HG03196 (cell line): Measurements from ENCODE around the gene TUBA3E.
A peak's percentile ranks its signal among the peaks of the same experiment; 100 is the strongest.
"Not testable (repeated sequence)": the region's sequence is repeated elsewhere in the genome, so short reads cannot be mapped to it uniquely, and the experiment has no call there.

Source experiments
- ATAC-seq: cut with Tn5 transposase; IDR thresholded peaks from one replicate; pipeline ENCODE4 v1.9.1; 2021; ENCODE audit not compliant: unreplicated experiment

TUBA3E gene

DNA sequence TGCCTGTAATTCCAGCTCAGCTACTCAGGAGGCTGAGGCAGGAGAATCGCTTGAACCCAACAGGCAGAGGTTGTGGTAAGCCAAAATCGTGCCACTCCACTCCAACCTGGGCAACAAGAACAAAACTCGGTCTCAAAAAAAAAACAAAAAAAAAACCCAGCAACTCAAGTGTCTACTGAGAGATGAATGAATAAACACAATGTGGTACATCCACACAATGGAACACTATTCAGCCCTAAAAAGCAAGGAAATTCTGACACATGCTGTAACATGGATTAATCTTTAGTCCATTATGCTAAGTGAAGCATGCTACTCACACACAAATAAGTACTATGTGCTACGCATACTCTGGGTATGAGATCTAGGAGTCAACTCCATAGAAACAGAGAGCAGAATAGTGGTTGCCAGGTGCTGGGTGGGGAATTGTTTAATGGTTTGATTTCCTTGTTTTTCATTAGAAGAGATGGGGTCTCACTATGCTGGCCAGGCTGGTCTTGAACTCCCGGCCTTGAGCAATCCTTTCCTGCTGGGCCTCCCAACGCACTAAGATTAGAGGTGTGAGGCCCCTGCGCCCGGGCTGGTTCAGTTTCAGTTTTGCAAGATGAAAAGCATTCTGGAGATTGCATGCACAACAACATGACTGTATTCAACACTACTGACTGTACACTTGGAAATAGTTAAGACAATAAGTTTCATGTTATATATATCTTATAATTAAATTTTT lies 32.8 kb downstream of the TUBA3E start:
- no peak for ATAC-seq

DNA sequence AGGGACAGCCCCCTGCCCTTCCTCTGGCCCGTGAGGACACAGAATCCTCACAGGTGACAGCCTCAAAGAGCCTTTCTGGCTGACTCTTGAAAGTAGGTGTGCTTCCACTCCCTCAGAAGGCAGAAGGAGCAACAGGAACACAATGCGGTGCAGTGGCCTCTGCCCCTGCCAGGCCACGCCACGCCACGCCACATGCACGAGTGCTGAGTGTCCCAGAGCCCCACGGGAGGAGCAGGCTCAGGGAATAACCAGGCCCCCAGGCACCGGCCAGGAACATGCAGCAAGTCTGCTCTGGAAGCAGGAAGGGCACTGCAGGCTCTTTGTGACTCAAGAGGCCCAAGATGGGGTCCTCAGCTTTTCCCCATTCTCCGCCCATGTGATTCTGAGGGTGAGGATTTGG lies 35.3 kb downstream of the TUBA3E start:
- ATAC-seq: no peak

DNA sequence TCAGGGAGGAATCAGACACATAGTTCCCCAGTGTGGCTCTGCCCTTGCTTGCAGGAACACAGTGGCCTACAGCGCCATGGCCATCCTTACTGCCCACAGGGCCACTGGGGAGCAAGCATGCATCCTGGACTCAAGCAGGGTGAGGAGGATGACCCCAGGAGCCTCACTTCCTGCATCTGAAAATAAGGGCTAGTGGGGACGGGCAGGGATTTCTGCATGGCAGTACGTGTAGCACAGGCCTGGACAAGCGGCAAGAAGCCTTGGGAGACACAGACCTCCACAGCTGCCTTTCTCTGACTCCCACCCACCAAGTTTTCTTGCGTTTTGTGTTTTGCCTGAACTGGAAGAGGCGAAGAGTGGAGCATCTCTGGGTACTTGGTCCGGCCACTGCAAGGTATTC lies 35.8 kb downstream of the TUBA3E start:
- not testable (repeated sequence) for ATAC-seq

DNA sequence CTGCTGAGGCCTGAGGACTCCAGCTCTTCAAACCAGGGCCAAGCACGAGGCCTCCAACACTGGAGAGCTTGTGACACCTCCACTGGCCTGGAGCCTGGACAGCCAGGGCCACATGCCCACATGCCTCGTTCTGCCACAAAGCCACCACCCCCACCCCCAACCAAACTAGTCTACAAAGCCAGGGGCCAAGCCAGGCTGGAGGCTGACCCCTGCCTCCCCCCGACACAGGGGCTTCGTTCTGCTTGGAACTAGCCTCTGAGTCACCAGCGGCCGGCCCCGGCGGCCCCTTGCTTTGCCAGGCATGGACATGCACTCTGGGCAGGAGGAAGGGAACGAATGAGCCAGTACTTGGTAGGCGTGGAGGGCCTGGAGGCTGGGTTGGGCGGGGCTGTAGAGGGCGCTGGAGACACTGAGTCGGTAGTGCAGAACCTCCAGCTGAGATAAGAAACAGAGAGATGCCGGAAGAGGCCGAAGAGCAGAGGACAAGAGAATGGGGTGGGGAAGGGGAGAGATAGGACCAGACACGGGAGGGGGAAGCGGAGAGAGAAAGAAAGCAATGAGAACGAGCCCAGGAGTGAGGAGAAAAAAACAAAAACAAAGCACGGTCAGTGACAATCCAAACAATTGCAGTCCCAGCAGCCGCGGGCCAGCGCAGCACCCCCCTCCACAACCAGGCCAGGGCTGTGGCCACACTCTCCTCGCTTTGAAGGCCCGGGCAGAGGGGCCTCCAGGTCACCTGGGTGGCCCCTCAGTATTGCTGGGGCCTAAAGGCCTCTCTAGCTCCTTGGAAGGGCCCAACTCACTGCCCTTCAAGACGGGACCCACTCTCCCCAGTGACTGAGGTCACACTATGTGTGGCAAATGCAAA lies 37.2 kb downstream of the TUBA3E start:
- not testable (repeated sequence) for ATAC-seq

DNA sequence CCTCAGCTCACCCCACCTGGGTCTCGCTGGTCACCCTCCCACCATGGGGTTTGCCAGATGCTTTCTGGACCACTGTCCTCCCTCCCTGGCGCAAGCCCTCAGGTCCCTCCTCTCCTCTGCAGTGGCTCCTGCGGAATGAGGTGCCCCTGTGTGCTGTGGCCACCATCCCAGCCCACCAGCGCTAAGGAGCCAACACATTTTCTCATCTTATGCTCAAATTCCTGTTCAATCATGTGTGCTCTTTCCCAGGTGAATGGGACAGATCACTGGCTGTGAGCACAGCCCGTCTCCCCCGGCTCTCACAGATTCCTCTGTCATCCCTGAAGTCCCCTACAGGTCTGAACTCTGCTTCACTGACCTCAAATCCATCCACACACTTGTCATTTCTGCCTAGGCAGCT lies 38.1 kb downstream of the TUBA3E start:
- no peak for ATAC-seq

DNA sequence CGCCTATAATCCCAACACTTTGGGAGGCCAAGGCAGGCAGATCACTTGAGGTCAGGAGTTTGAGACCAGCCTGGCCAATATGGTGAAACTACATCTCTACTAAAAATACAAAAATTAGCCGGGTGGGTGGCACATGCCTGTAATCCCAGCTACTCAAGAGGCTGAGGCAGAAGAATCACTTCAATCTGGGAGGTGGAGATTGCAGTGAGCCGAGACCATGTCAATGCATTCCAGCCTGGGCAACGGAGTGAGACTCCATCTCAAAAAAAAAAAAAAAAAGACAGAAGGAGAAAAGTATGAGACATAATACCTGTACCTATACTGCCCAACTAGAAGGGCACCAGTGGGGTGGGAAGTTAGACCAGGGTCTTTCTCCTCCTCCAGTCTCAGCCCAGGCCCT lies 38.9 kb downstream of the TUBA3E start:
- ATAC-seq: not testable (repeated sequence)

DNA sequence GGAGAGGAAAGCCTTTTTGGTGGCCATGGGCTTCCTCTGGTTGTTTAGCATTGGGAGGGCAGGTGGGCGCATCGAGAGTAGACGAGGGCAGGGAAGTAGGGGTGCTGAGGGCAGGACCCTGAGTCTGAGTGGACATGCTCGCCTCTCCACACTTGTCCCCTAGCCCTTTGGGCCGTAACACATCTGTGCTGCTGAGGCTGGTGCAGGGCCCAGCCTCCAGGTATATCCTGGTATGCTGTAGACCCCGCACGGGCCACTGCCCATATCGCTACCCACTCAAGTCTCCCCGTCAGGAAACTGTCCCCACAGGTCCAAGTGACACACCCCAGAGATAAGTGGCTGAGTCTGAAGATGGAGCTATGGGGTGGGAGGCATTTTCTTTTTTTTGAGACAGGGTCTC lies 39.6 kb downstream of the TUBA3E start:
- ATAC-seq: no peak

DNA sequence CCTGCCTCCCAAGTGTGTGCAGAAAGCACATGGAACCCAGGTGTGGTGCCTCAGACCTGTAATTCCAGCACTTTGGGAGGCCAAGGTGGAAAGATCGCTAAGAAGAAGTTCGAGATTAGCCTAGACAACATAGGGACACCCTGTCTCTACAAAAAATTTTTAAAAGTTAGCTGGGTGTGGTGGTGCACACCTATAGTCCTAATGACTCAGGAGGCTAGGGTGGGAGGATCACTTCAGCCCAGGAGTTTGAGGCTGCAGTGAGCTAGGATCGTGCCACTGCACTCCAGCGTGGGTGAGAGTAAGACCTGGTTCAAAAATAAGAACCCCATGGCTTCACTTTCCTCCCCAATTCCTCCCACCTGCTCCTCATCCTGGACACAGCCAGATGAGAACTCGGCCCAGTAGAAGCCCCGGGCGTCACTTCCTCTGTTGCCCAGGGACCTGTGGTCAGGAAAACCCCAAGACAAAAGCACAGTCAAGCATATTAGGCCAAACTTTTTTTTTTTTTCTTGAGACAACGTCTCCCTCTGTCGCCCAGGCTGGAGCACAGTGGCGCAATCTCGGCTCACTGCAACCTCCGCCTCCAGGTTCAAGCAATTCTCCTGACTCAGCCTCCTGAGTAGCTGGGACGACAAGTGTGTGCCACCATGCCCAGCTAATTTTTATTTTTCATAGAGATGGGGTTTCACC lies 40.3 kb downstream of the TUBA3E start:
- peak; percentile 72 for ATAC-seq

DNA sequence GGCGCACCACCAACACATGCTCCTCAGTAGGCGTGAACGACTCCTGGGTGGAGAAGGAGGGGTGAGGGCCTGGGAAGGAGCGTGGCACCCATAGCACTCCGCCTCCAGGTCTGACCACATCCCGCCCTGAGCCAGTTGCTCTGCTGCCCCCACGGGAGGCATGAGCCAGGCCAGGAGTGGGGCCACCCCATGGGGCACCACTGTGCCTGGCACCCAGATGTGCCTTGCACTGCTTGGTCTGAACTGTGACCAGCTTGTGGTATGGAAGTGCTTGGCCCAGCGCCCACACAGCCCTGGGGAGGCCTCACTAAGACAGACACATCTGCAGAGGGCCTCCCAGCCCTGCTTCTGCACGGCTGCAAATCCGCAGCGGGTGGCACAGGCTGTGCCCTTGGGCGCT lies 40.9 kb downstream of the TUBA3E start:
- ATAC-seq: peak; percentile 47

DNA sequence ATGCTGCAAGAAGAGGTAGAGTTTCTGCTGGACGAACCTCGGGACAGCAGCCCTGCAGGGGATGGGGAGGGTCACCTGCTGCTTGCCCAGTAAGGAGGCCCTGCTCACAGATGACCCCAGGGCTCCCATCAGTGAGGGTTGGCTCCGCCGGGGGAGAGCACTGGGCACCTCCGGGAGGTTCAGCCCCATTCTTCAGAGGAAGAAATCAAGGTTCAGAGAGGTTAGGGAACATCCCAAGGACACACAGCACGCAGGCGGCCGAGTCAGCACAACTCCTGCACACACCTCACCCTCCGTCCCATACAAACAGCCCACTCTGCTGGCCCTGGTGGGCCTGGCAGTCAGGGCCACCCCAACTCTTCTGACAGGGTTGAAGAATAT lies 41.6 kb downstream of the TUBA3E start:
- ATAC-seq: no peak

DNA sequence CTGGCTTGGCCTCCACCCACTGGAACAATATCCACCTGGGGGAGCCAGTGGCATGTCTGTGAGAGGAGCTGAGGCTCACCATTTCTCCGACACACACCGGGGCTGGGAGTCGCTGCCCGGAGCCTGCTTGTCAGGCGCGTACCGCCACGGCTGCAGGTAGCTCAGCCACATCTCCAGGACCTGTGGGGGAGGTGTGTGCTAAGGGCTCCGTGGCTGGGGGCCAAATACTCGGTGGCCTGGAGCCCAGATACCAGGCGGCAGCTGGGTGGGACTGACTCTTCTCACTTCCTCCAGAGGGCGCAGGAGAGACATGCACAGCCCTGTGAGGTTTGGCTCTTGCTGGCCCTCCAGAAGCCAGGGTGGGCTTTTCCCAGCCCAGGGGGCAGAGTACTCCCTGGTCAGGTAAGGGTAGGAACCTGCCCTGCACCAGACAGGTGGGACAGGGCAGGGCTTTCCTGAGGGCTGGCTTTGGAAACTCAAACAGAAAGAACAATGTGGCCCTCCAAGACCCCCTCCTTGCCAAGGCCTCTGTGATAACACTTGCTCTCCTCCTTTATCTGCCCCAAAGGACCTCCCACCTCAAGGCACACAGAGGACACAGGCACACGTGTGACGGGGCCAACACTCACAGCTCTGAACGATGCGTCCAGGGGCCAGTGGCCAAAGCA lies 42.1 kb downstream of the TUBA3E start:
- ATAC-seq: not testable (repeated sequence)

DNA sequence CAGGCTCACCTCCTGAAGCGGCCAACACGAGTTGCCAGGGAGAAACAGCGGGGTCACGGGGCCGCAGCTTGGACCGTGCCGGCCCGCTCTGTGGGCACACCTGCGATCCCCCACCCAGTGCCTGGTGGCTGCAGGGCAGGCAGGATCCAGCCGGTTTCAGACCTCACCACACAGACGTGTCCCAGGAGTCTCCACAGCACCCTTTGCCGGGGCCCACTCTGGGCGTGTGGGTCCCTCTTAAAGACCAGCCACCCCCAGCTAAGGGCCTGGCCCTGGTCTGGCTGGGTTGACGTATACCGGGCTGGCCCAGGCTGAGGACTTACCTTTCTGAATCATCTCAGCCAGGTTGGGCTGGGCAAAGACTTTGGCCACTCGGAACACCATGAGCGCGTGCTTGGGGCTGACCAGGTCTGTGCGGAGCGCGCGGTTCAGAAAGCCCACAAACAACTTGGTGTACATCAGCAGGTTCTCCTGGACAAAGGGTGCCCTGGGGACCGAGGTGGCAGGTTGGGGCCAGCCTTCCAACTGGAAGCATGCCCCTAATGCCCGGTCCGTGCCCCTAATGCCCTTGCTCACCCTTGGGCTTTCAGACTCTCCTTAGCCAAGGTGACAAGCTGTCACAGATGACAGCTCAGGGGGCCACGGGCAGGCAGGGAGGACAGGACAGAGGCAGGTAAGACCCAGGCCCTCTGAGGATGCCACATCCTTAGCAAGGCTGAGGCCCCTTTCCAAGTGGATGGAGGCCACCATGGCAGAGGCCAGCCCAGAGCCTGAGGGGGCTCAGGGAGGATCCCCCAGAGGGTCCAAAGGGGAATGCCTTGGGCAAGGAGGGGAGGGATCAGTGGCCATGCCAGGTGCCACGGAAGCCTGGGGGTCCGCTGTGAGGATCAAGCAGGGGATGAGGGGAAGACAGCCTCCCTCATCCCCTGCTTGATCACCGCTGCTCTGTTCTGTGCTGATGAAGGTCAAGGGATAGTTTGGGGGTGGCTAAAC lies 43.2 kb downstream of the TUBA3E start:
- no peak for ATAC-seq

DNA sequence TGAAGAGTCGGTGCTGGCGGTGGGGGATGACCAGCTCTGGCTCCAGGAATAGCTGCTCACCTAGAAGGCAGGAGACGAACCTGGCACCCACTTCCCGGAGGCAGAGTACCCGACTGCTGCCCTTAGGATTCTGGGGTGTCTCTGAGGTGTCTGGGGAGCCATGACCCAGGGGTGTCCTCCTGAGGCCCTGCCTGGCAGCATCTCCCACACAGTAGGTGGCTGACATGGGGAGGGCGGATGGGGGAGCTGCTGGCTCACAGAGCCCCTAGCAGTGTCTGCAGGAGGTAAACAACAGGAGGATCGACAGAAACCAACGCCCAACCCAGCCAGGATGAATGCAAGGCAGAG lies 43.8 kb downstream of the TUBA3E start:
- not testable (repeated sequence) for ATAC-seq

DNA sequence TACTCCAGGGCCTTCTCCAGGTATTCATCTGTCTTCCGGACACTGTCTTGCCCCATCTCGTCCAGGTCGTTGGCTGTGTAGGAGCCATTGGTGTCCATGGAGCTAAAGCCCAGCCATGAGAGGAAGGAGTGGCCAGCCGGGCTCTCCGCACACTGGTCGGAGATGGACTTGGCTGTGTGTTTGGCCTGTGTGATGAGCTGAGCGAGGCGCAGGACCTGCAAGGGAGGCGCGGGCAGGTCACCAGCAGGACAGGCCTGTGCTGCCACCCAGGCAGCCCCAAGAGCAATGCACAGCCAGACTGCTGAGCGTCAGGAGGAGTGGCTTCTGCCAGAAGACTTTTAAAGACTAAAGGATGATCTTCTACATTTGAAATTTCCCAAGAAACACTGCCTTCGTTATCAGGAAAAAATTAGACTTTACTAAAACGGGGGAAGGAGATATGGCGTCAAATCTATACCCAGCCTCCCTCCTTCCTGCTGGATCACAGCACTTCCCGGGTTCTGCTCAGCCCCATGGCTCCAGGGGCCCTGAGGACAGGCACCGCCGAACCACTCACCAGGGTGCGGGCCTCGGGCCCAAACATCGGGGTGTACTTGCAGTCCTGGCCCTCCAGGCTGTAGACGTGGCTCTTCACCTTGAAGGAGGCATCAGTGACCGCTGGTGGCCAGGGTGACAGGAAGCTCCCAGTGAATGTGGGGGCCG lies 44.4 kb downstream of the TUBA3E start:
- not testable (repeated sequence) for ATAC-seq

DNA sequence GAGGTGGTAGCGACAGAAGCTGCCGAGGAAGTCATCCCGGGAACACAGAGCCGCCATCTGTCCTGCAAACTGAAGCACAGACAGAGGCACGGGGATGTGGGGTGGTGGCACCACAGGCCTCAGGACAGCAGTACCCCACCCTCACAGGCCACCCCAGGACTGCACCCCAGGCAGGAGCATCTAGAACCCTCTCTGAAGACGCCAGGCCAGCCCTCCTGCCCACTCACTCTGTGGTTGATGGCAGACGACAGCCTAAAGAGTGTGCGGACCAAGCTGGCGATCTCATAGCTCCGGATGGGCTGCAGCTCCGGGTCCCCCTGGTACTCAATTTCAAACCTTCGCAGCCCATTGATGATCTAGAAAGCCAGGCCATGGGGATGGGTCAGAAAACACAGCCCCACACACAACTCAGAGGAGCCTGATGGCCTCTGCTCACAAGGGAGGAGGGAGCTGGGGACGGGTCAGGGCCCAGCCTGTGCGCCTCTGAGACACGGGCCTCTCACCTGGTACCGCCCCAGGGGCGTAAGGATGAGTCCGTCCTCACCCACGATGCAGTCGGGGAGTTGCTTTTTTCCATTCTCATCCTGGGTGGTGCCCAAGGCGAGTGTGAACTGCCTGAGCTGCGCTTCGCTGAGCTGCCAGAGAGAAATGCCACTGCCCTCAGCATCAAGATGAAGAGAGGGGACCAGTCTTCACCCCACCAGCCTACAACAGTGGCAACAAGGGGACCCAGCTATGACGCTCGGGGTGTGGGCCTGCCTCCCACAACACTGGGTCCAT lies 45.2 kb downstream of the TUBA3E start:
- no peak for ATAC-seq

DNA sequence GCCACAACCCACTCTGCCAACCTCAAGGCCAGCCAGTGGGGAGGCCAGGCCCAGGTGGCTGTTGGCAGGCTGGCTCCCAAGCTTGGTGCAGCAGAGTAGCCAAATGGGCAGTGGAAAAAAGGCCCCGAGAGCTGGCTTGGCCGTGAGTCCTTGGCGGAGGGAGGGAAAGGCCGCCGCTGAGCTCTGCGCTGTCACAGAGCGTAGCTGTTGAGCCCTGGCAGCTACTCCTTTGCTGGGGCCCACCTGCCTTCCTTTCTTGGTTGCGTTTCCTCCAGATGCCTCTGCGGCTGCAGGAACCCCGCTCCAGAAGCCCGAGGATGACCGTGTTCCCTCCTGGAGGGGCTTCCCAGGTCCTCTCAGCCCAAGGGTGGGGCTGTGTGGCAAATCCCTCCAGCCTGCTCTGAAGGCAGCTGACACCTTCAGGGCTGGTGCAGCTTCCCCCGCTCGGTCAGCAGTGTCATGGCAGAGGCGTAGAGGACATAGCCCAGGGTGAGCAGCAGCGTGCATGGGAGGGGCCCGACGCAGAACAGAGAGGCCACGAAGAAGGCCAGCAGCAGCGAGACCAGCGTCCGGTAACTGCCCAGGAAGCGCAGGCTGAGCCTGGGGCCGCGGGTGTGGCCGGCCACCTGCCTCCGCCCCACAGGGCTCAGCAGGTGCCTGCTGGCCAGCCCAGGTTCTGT lies 46.0 kb downstream of the TUBA3E start:
- not testable (repeated sequence) for ATAC-seq

DNA sequence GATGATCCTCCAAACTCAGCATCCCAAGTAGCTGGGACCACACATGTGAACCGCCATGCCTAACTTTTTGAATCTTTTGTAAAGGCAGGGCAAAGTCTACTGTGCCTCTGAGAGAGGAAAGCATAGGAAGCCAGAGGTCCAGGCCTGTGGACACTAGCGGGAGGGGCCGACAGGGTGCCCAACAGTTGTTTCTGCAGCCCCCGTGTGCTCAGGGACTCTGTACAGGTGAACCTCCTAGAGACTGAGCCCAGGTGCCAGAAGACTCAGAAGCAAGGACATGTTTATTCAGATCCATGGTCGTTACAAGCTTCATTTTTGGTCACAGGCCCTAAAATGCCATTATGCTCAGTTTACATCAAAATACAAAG lies 47.1 kb downstream of the TUBA3E start:
- not testable (repeated sequence) for ATAC-seq
